ENCODE data around the gene LDLRAP1.

LDLRAP1 gene

GRCh38 chr1:25556791-25557476 lies 13.5 kb downstream of the LDLRAP1 start:
- no peak for TF ChIP-seq CTCF (IDR thresholded peaks at IDR 0.05)

GRCh38 chr1:25557543-25557942 lies 14.1 kb downstream of the LDLRAP1 start:
- no peak for TF ChIP-seq CTCF (IDR thresholded peaks at IDR 0.05)
- no peak overlapping the region for H3K4me3 ChIP-seq
- no peak for DNase-seq (ENCODE audit: low spot score)
- H3K27ac ChIP-seq: peak overlapping the region in 1 of 2 donors; percentile 14

More at GRCh38 chr1:25556791-25557476, 13.5 kb downstream of the LDLRAP1 start:
- no peak for DNase-seq (ENCODE audit: low spot score)
- H3K4me3 ChIP-seq: no peak overlapping the region
- H3K27ac ChIP-seq: peak overlapping the region in 1 of 2 donors; percentile 56

- Histone ChIP-seq H3K27ac (no peak overlapping the region), H3K4me3 (no peak overlapping the region)
- TF ChIP-seq CTCF (IDR thresholded peaks at IDR 0.05): no peak
- DNase-seq (ENCODE audit: low spot score): no peak
Observed at GRCh38 chr1:25559031-25559430, 15.6 kb downstream of the LDLRAP1 start.

- no peak overlapping the region for H3K27ac ChIP-seq
- DNase-seq (ENCODE audit: low spot score): no peak
- no peak for TF ChIP-seq CTCF (IDR thresholded peaks at IDR 0.05)
- H3K4me3 ChIP-seq: no peak overlapping the region
Observed at GRCh38 chr1:25560001-25560400, 16.6 kb downstream of the LDLRAP1 start.

- no peak for TF ChIP-seq CTCF (IDR thresholded peaks at IDR 0.05)
- Histone ChIP-seq H3K4me3 (no peak overlapping the region), H3K27ac (peak overlapping the region in 1 of 2 donors; percentile 22)
- DNase-seq (ENCODE audit: low spot score): no peak
Observed at GRCh38 chr1:25560788-25561187, 17.4 kb downstream of the LDLRAP1 start.

- Histone ChIP-seq H3K4me3 (no peak overlapping the region), H3K27ac (peak overlapping the region in 1 of 2 donors; percentile 22)
- no peak for DNase-seq (ENCODE audit: low spot score)
- TF ChIP-seq CTCF (IDR thresholded peaks at IDR 0.05): no peak
Observed at GRCh38 chr1:25561421-25562100, 18.2 kb downstream of the LDLRAP1 start.
